SH-SY5Y (cell line): ENCODE measurements around the gene SH3GL3.

Experiments
- GATA2 ChIP-seq: IDR thresholded peaks from 2 replicates; pipeline ENCODE4 v1.6.1; 2011; ENCODE audit warnings: mild to moderate bottlenecking, low read depth, low read length
- GATA3 ChIP-seq: IDR thresholded peaks from 2 replicates; pipeline ENCODE4 v1.6.1; 2011; ENCODE audit warnings: low read depth, mild to moderate bottlenecking, low read length, moderate library complexity

- TF ChIP-seq GATA3 (no peak), GATA2 (no peak)
Observed at GRCh38 chr15:83612226-83612625, 165.1 kb downstream of the SH3GL3 start.
